Measurements from ENCODE around the gene SEC63.
A peak's percentile ranks its signal among the peaks of the same experiment; 100 is the strongest.
"Not testable (repeated sequence)": the region's sequence is repeated elsewhere in the genome, so short reads cannot be mapped to it uniquely, and the experiment has no call there.

Gene SEC63

GRCh38 chr6:107971181-107971580 is 13.2 kb upstream of the SEC63 start:
- no peak for DNase-seq

GRCh38 chr6:107970255-107970654 is 12.2 kb upstream of the SEC63 start:
- no peak for DNase-seq

- DNase-seq: no peak
These were observed 10.1 kb upstream of the SEC63 start for GRCh38 chr6:107968081-107968480.

GRCh38 chr6:107965746-107966145 is 7.7 kb upstream of the SEC63 start:
- no peak for DNase-seq

GRCh38 chr6:107962723-107963122 is 4.7 kb upstream of the SEC63 start:
- no peak for DNase-seq

GRCh38 chr6:107959392-107959791 is 1.4 kb upstream of the SEC63 start:
- no peak for DNase-seq

- not testable (repeated sequence) for DNase-seq
These were observed 818 bp upstream of the SEC63 start for GRCh38 chr6:107958689-107959362.

GRCh38 chr6:107957308-107957908 is 600 bp downstream of the SEC63 start:
- peak; percentile 76 for DNase-seq

GRCh38 chr6:107956586-107957307 is 1.3 kb downstream of the SEC63 start:
- DNase-seq: peak; percentile 13

GRCh38 chr6:107956181-107956580 is 1.8 kb downstream of the SEC63 start:
- no peak for DNase-seq

GRCh38 chr6:107953858-107954414 is 4.1 kb downstream of the SEC63 start:
- not testable (repeated sequence) for DNase-seq

- DNase-seq: no peak
These were observed 14.2 kb downstream of the SEC63 start for GRCh38 chr6:107943626-107944439.

GRCh38 chr6:107942142-107942541 is 15.9 kb downstream of the SEC63 start:
- no peak for DNase-seq

- DNase-seq: no peak
These were observed 16.4 kb downstream of the SEC63 start for GRCh38 chr6:107941627-107942026.

GRCh38 chr6:107941199-107941598 is 16.8 kb downstream of the SEC63 start:
- DNase-seq: no peak

- not testable (repeated sequence) for DNase-seq
These were observed 21.1 kb downstream of the SEC63 start for GRCh38 chr6:107936910-107937292.

- no peak for DNase-seq
These were observed 21.7 kb downstream of the SEC63 start for GRCh38 chr6:107936162-107936909.

- not testable (repeated sequence) for DNase-seq
These were observed 23.8 kb downstream of the SEC63 start for GRCh38 chr6:107934229-107934628.

GRCh38 chr6:107932580-107932979 is 25.4 kb downstream of the SEC63 start:
- no peak for DNase-seq

- no peak for DNase-seq
These were observed 26.1 kb downstream of the SEC63 start for GRCh38 chr6:107931894-107932293.

GRCh38 chr6:107928984-107929383 is 29.0 kb downstream of the SEC63 start:
- no peak for DNase-seq
